ENCODE measurements around the gene LBHD2.

LBHD2 gene

DNA sequence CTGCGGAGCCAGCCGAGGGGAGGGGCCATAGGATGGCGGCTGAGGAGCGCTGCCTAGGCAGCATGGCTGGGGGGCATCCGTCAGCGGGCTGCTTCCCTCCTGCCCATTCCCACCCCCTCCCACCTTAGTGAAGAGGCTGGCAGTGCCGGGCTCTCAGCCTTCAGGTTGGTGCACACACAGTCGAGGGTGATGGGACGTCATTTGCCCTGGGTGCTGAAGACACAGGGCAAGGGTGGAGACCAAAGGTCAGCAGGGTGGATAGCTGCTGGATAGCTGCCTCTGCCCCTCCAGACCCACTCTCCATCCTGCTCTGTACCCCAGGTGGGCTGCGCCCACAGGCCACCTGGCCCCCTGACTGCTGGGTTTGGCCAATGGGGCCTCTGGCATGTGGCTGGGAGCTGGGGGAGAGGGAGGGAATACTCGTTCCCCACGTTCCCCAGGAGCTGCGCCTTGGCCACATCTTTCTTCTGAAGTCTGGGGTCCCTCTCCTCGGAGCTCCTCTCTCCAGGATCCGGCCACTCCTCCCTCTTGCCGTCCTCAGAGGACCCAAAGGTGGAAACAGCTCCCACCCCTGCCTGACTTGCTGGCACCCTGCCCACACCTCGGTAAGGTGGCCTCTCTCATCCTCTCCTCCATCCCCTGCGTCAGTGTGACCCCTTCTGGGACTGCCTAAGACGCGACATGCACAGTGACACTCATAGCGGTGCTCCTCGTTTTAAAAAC, 15.5 kb upstream of the LBHD2 start:
- peak overlapping the region; percentile 4 for H2AK5ac ChIP-seq (ENCODE audit: low read length, severe bottlenecking)
- peaks cover 40% of the 10 kb centered on the region for H3K4me1 ChIP-seq (ENCODE audit: control insufficient read depth, insufficient read depth, low read depth, low read length)
- H3K9ac ChIP-seq (ENCODE audit: low read length): peak overlapping the region; percentile 72
- no peak overlapping the region for H4K91ac ChIP-seq (ENCODE audit: low read length)
- no peak for DNase-seq
- no peak overlapping the region for H3K18ac ChIP-seq (ENCODE audit: low read depth in 1 of 2, low read length in 2 of 2)
- H3K4me3 ChIP-seq (ENCODE audit: insufficient read depth in 1 of 2, low read depth in 1 of 2, low read length in 2 of 2): no peak overlapping the region
- H3K27ac ChIP-seq (ENCODE audit: low read length, poor library complexity, severe bottlenecking): no peak overlapping the region
- H2BK120ac ChIP-seq (ENCODE audit: low read depth, low read length): no peak overlapping the region
- H2BK15ac ChIP-seq (ENCODE audit: low read depth, poor library complexity, severe bottlenecking): no peak overlapping the region
- no peak overlapping the region for H2BK5ac ChIP-seq (ENCODE audit: low read depth, low read length, poor library complexity, severe bottlenecking)
- H2BK12ac ChIP-seq (ENCODE audit: low read length in 2 of 2): no peak overlapping the region
- no peaks in the 10 kb centered on the region for H3K79me1 ChIP-seq (replicated peaks; ENCODE audit: low read length, poor library complexity, severe bottlenecking)
- WGBS: 89% methylated on average over 20 of the region's 22 CpGs
- no peaks in the 10 kb centered on the region for H3K36me3 ChIP-seq (ENCODE audit: control insufficient read depth in 1 of 2, insufficient read depth in 2 of 2, low read depth in 1 of 2, low read length in 2 of 2)
- H3K4ac ChIP-seq (ENCODE audit: low read depth in 1 of 2, low read length in 2 of 2): no peak overlapping the region
- no peak overlapping the region for H3K4me2 ChIP-seq (ENCODE audit: low read length, poor library complexity, severe bottlenecking)
- no peak overlapping the region for H3K14ac ChIP-seq (ENCODE audit: low read length in 2 of 2)
- no peaks in the 10 kb centered on the region for H3K9me3 ChIP-seq (ENCODE audit: control insufficient read depth, low read length)
- H2AFZ ChIP-seq (ENCODE audit: low read depth, low read length): no peak overlapping the region
- H3K27me3 ChIP-seq (ENCODE audit: control insufficient read depth in 1 of 2, insufficient read depth in 1 of 2, low read length in 2 of 2): no peaks in the 10 kb centered on the region
- no peak overlapping the region for H3K23ac ChIP-seq (ENCODE audit: low read length in 2 of 2)
- no peak overlapping the region for H4K8ac ChIP-seq (ENCODE audit: low read length)

DNA sequence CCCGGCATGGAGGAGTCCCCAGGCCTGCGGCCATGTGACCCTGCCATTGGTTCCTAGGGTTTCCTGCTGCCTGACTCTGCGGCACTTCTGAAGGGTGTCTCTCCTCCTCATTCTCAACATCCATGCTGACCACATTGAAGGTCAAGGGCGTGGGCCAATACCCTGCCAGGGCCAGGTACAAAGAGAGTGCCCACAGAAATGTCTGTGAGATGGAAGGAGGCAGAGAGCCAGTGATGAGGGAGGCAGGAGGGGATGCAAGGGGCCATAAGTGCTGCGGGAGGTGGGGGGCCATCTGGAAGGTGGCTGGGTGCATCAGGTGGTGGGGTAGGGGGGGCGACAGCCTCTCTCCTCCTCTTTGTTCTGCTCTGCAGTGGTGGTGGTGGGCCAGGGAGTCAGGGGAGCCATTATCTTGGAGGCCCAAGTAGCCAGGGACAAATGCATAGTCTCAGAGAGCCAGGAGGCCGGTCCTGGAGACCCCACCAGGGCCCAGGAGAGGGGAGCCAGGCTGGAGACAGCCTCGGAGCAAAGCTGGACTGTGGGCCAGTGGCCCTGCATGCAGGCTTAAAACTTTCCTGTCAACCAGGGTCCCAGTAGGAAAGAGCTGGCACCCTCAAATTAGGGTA, 13.6 kb upstream of the LBHD2 start:
- no peak overlapping the region for H3K4me2 ChIP-seq (ENCODE audit: low read length, poor library complexity, severe bottlenecking)
- H3K27me3 ChIP-seq (ENCODE audit: control insufficient read depth in 1 of 2, insufficient read depth in 1 of 2, low read length in 2 of 2): no peaks in the 10 kb centered on the region
- no peak overlapping the region for H3K4me3 ChIP-seq (ENCODE audit: insufficient read depth in 1 of 2, low read depth in 1 of 2, low read length in 2 of 2)
- H3K4ac ChIP-seq (ENCODE audit: low read depth in 1 of 2, low read length in 2 of 2): no peak overlapping the region
- H2BK15ac ChIP-seq (ENCODE audit: low read depth, poor library complexity, severe bottlenecking): no peak overlapping the region
- no peak overlapping the region for H3K14ac ChIP-seq (ENCODE audit: low read length in 2 of 2)
- WGBS: 81% methylated on average over 7 of the region's 8 CpGs
- peak overlapping the region; percentile 52 for H3K9ac ChIP-seq (ENCODE audit: low read length)
- no peak overlapping the region for H4K8ac ChIP-seq (ENCODE audit: low read length)
- H3K9me3 ChIP-seq (ENCODE audit: control insufficient read depth, low read length): no peaks in the 10 kb centered on the region
- H4K91ac ChIP-seq (ENCODE audit: low read length): no peak overlapping the region
- H3K23ac ChIP-seq (ENCODE audit: low read length in 2 of 2): no peak overlapping the region
- no peak for DNase-seq
- no peak overlapping the region for H2AFZ ChIP-seq (ENCODE audit: low read depth, low read length)
- H3K18ac ChIP-seq (ENCODE audit: low read depth in 1 of 2, low read length in 2 of 2): no peak overlapping the region
- no peak overlapping the region for H2BK120ac ChIP-seq (ENCODE audit: low read depth, low read length)
- H3K4me1 ChIP-seq (ENCODE audit: control insufficient read depth, insufficient read depth, low read depth, low read length): peaks cover 53% of the 10 kb centered on the region
- no peaks in the 10 kb centered on the region for H3K36me3 ChIP-seq (ENCODE audit: control insufficient read depth in 1 of 2, insufficient read depth in 2 of 2, low read depth in 1 of 2, low read length in 2 of 2)
- H2AK5ac ChIP-seq (ENCODE audit: low read length, severe bottlenecking): peak overlapping the region; percentile 18
- no peak overlapping the region for H2BK12ac ChIP-seq (ENCODE audit: low read length in 2 of 2)
- H3K27ac ChIP-seq (ENCODE audit: low read length, poor library complexity, severe bottlenecking): no peak overlapping the region
- no peaks in the 10 kb centered on the region for H3K79me1 ChIP-seq (replicated peaks; ENCODE audit: low read length, poor library complexity, severe bottlenecking)
- no peak overlapping the region for H2BK5ac ChIP-seq (ENCODE audit: low read depth, low read length, poor library complexity, severe bottlenecking)

DNA sequence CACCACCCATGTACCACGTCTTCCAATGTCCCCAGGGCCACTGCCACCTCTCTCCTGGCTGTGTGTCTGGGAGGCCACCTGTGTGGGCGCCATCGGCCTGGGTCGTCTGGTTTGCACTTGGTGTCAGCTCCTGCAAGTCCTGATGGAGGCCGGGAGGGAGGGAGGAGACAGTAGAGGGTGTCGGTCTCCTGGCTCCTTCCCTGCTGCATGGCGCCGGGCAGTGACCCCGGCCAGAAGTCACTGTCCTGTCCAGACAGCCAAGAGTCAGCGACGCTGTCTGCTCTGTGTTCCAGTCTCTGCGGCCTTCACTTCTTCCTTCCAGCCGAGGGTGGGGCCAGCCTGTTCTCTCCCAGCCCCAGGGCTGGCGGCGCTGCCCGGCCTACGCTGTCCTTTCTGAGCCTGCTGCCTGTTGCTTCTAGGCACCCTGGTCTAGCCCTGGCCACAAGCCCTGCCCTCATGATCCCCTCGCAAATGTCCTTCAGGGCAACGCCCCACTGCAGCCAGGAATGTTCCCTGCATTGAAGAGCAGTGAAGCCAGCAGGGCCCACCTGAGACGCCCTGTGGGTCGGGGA, 13.0 kb upstream of the LBHD2 start:
- Histone ChIP-seq H2BK15ac (ENCODE audit: low read depth, poor library complexity, severe bottlenecking) (no peak overlapping the region), H3K23ac (ENCODE audit: low read length in 2 of 2) (no peak overlapping the region), H3K14ac (ENCODE audit: low read length in 2 of 2) (no peak overlapping the region), H3K9me3 (ENCODE audit: control insufficient read depth, low read length) (no peaks in the 10 kb centered on the region), H3K27me3 (ENCODE audit: control insufficient read depth in 1 of 2, insufficient read depth in 1 of 2, low read length in 2 of 2) (no peaks in the 10 kb centered on the region), H4K8ac (ENCODE audit: low read length) (no peak overlapping the region), H3K79me1 (replicated peaks; ENCODE audit: low read length, poor library complexity, severe bottlenecking) (no peaks in the 10 kb centered on the region), H3K4me1 (ENCODE audit: control insufficient read depth, insufficient read depth, low read depth, low read length) (peaks cover 56% of the 10 kb centered on the region), H2BK5ac (ENCODE audit: low read depth, low read length, poor library complexity, severe bottlenecking) (no peak overlapping the region), H3K36me3 (ENCODE audit: control insufficient read depth in 1 of 2, insufficient read depth in 2 of 2, low read depth in 1 of 2, low read length in 2 of 2) (no peaks in the 10 kb centered on the region), H3K4ac (ENCODE audit: low read depth in 1 of 2, low read length in 2 of 2) (no peak overlapping the region), H2BK120ac (ENCODE audit: low read depth, low read length) (no peak overlapping the region), H3K27ac (ENCODE audit: low read length, poor library complexity, severe bottlenecking) (no peak overlapping the region), H4K91ac (ENCODE audit: low read length) (peak overlapping the region; percentile 16), H3K9ac (ENCODE audit: low read length) (peak overlapping the region; percentile 52), H2BK12ac (ENCODE audit: low read length in 2 of 2) (no peak overlapping the region), H2AK5ac (ENCODE audit: low read length, severe bottlenecking) (peak overlapping the region; percentile 79), H3K4me2 (ENCODE audit: low read length, poor library complexity, severe bottlenecking) (no peak overlapping the region), H3K4me3 (ENCODE audit: insufficient read depth in 1 of 2, low read depth in 1 of 2, low read length in 2 of 2) (no peak overlapping the region), H3K18ac (ENCODE audit: low read depth in 1 of 2, low read length in 2 of 2) (no peak overlapping the region), H2AFZ (ENCODE audit: low read depth, low read length) (no peak overlapping the region)
- DNase-seq: no peak
- 92% methylated on average over 21 of the region's 21 CpGs for WGBS

DNA sequence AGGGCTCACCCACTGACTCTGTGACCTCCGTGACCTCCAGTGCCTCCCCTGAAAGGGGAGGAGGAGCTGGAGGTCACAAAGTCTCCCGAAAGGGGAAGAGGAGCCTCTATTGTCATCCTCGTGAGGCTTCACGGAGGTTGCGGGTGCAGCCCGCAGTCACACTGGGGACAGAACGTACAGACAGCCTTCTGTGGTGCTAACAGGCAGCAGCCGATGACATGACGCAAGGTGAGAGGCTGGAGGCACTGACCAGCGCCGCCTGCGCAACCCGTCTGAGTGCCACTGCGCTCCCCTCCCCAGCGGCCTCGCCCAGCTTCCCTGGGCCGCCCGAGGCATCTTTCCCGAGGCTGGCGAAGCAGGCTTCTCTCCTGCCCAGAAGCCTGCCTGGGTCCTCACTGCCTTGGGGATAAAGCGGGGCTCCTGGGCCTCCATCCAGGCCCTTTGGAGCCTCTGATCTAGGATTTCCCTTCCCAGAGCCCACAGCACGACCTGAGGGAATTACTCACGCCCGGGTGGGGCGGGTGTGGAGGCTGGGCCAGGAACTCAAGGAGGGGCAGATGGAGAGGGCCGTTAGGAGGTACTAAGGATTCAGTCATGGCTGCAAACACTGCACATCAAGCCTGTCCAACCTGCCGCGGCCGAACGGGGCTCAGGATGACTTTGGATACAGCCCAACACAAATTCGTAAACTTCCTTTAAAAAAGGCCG, 12.3 kb upstream of the LBHD2 start:
- Histone ChIP-seq H4K8ac (ENCODE audit: low read length) (no peak overlapping the region), H3K9me3 (ENCODE audit: control insufficient read depth, low read length) (no peaks in the 10 kb centered on the region), H3K14ac (ENCODE audit: low read length in 2 of 2) (no peak overlapping the region), H2BK15ac (ENCODE audit: low read depth, poor library complexity, severe bottlenecking) (no peak overlapping the region), H2AK5ac (ENCODE audit: low read length, severe bottlenecking) (peak overlapping the region; percentile 79), H2BK5ac (ENCODE audit: low read depth, low read length, poor library complexity, severe bottlenecking) (no peak overlapping the region), H3K18ac (ENCODE audit: low read depth in 1 of 2, low read length in 2 of 2) (no peak overlapping the region), H3K27me3 (ENCODE audit: control insufficient read depth in 1 of 2, insufficient read depth in 1 of 2, low read length in 2 of 2) (no peaks in the 10 kb centered on the region), H3K4me3 (ENCODE audit: insufficient read depth in 1 of 2, low read depth in 1 of 2, low read length in 2 of 2) (peak overlapping the region in 1 of 2 experiments; percentile 11), H4K91ac (ENCODE audit: low read length) (no peak overlapping the region), H3K27ac (ENCODE audit: low read length, poor library complexity, severe bottlenecking) (no peak overlapping the region), H3K4me2 (ENCODE audit: low read length, poor library complexity, severe bottlenecking) (no peak overlapping the region), H3K4ac (ENCODE audit: low read depth in 1 of 2, low read length in 2 of 2) (no peak overlapping the region), H3K4me1 (ENCODE audit: control insufficient read depth, insufficient read depth, low read depth, low read length) (peaks cover 56% of the 10 kb centered on the region), H3K23ac (ENCODE audit: low read length in 2 of 2) (no peak overlapping the region), H3K36me3 (ENCODE audit: control insufficient read depth in 1 of 2, insufficient read depth in 2 of 2, low read depth in 1 of 2, low read length in 2 of 2) (no peaks in the 10 kb centered on the region), H2BK120ac (ENCODE audit: low read depth, low read length) (no peak overlapping the region), H3K9ac (ENCODE audit: low read length) (peak overlapping the region; percentile 52), H2BK12ac (ENCODE audit: low read length in 2 of 2) (no peak overlapping the region), H3K79me1 (replicated peaks; ENCODE audit: low read length, poor library complexity, severe bottlenecking) (no peaks in the 10 kb centered on the region), H2AFZ (ENCODE audit: low read depth, low read length) (no peak overlapping the region)
- no peak for DNase-seq
- WGBS: 90% methylated on average over 32 of the region's 32 CpGs

Data from mesenchymal stem cell (in vitro differentiated cells and primary cell).